Measurements from ENCODE around the gene LCE5A.

DNA sequence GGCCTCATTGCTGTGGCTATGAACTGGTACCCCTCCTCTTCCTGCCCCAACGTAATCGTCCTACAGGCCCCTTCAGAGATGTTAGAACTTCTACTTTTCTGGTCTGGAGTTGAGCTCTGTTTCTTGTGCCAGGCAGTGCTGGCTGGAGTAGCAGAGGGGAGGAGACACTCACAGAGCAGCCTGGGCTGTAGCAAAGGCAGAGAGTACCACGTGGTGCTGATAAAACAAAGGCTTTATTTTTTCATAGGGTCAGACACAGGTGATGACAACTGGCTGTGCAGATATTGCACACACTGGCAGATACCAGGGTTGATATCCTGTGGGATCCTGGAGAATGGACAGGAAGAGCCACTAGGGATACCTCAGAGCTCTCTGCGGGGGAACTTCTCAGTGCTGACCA, 26.9 kb downstream of the LCE5A start:
- TF ChIP-seq, protein P1, sequence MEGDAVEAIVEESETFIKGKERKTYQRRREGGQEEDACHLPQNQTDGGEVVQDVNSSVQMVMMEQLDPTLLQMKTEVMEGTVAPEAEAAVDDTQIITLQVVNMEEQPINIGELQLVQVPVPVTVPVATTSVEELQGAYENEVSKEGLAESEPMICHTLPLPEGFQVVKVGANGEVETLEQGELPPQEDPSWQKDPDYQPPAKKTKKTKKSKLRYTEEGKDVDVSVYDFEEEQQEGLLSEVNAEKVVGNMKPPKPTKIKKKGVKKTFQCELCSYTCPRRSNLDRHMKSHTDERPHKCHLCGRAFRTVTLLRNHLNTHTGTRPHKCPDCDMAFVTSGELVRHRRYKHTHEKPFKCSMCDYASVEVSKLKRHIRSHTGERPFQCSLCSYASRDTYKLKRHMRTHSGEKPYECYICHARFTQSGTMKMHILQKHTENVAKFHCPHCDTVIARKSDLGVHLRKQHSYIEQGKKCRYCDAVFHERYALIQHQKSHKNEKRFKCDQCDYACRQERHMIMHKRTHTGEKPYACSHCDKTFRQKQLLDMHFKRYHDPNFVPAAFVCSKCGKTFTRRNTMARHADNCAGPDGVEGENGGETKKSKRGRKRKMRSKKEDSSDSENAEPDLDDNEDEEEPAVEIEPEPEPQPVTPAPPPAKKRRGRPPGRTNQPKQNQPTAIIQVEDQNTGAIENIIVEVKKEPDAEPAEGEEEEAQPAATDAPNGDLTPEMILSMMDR (optimal IDR thresholded peaks at IDR 0.05 in 1 of 3, IDR thresholded peaks at IDR 0.05 in 1 of 3, conservative IDR thresholded peaks at IDR 0.05 in 1 of 3; ENCODE audit: extremely low read depth in 1 of 3, insufficient read depth in 2 of 3, low read length in 3 of 3) = no peak
- TF ChIP-seq EZH2 (IDR thresholded peaks at IDR 0.05; ENCODE audit: low read length) = no peak
